ENCODE results near the gene IMPG2.

IMPG2 gene

DNA sequence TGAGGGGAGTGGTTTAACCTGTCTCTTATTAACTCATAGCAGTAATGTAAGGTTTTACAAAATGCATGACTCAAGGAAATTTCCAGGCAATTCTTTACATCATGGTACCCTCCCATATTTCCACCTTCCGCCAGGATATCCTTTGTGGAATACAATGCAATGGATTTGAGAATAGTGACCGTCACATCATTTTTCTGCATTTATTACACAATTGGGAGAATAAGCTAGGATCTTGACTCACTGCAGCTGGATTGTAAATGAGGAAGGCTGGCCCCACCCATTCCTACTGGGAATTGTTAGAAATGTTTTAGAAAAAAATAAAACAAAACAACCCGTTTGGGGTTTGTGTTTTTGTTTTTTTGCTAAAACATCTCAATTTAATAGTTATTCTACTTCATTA is 97.4 kb downstream of the IMPG2 start:
- in situ Hi-C loops (cut with HindIII; ENCODE audit: low sequenced_read_pairs), result no loop called here
- no peak overlapping the region for H3K4me3 ChIP-seq (ENCODE audit: low read depth, low read length)
- TF ChIP-seq, protein P1, sequence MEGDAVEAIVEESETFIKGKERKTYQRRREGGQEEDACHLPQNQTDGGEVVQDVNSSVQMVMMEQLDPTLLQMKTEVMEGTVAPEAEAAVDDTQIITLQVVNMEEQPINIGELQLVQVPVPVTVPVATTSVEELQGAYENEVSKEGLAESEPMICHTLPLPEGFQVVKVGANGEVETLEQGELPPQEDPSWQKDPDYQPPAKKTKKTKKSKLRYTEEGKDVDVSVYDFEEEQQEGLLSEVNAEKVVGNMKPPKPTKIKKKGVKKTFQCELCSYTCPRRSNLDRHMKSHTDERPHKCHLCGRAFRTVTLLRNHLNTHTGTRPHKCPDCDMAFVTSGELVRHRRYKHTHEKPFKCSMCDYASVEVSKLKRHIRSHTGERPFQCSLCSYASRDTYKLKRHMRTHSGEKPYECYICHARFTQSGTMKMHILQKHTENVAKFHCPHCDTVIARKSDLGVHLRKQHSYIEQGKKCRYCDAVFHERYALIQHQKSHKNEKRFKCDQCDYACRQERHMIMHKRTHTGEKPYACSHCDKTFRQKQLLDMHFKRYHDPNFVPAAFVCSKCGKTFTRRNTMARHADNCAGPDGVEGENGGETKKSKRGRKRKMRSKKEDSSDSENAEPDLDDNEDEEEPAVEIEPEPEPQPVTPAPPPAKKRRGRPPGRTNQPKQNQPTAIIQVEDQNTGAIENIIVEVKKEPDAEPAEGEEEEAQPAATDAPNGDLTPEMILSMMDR (IDR thresholded peaks at IDR 0.05; ENCODE audit: low read depth, low read length, missing control alignments), result no peak
- no peak for DNase-seq (ENCODE audit: low read depth)

DNA sequence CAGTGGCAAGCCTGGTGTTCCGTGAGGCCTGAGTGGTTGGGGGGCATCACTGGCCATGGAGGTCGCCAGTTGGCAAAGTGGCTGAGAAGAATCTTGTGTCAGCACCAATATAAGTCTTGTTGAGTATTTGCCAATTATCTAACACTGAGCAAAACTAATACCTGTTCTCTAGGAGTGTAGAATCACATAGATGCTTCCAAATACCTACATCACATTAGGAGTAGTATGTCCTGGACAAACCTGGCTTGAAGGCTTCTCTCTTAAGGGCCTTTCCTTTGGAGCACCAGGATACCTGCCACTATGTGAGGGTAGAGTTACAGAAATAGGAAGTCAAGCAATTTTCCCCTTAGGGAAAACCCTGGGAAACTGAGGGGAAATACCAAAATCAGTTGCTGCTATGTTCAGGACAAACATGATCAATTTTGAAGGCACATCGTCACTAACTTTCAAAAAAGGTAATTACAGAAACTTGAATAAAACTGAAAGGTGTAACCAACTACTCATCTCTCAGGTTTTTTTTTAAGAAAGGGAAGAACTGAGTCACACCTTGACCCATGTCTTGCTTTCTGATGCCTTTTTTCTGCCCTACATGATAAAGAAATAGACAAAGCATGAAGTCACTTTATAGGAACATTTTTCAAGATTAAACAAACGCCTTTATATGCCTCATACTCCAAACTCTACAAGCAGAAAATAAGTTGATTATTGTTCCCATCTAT is 100.4 kb downstream of the IMPG2 start:
- in situ Hi-C loops (cut with HindIII; ENCODE audit: low sequenced_read_pairs), result no loop called here
- H3K4me3 ChIP-seq (ENCODE audit: low read depth, low read length), result no peak overlapping the region
- TF ChIP-seq, protein P1 (IDR thresholded peaks at IDR 0.05; ENCODE audit: low read depth, low read length, missing control alignments), result no peak
- no peak for DNase-seq (ENCODE audit: low read depth)

DNA sequence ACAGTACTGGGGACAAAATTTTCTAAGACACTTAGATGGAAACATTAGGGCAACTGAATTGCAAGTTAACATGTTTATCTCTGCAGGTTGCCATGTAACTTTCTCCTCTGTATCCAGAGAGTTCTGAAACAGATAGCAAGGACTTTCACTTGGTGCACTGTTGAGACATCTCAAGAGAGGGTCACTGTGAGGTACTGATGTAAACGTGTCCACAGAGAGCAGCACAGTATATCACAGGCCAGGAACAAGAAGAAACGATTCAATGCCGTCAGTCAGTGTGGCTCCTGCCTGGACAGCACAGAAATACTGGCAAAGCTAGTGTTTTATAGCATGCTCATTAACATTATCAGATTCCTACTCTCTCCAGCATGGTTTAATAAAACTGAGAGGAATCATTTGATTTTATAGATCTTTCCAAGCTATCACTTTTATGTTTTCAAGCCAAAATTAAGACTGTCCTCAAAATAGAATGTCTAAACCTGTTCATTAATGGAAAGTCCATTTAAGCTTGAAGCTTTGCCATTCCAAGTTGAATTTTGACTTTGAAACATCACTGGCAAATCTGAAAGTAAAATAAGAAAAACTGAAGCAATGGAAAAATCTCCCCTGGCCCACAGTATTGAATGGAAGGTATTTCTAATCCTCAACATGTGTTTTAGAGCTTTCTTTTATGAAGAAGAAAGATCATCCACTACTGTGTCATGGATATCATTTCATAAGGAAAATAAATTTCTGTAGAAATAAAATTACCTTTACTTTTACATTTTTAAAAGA is 102.7 kb downstream of the IMPG2 start:
- in situ Hi-C loops (cut with HindIII; ENCODE audit: low sequenced_read_pairs), result no loop called here
- DNase-seq (ENCODE audit: low read depth), result no peak
- H3K4me3 ChIP-seq (ENCODE audit: low read depth, low read length), result no peak overlapping the region
- TF ChIP-seq, protein P1 (IDR thresholded peaks at IDR 0.05; ENCODE audit: low read depth, low read length, missing control alignments), result no peak

DNA sequence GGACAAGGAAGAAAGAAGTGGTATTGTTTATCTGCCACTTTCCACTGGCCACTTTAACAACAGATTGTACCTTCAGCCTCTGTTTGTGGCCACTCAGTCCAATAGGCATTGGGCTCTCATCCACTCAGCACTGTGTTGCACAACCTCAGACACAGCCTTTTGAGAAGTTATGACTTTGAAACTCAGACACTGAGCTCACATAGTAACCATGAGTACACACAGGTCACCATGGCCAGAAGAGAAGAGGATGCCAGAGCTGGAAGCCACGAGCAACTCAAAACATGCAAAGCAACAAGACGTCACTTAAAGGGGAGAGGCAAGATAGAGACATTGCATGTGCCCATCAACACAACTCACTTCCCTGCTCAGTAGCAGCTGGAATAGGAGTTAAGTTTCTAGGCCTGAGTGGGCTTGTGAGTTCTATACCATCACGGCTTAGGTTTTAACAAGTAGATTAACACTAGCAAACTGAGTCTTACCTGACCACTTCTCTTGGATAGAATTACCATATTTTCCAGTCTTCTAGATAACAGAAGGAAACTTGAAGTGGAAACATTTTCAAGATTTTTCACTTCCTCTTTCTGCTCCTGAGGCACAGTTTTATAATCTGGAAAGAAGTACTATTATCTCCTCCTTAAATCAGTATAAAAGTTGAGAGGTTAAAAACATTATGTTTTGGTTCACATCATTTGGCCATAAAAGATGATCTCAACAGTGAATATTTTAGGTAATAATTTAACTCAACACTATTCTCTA is 103.5 kb downstream of the IMPG2 start:
- TF ChIP-seq, protein P1 (IDR thresholded peaks at IDR 0.05; ENCODE audit: low read depth, low read length, missing control alignments), result no peak
- H3K4me3 ChIP-seq (ENCODE audit: low read depth, low read length), result no peak overlapping the region
- no peak for DNase-seq (ENCODE audit: low read depth)
- in situ Hi-C loops (cut with HindIII; ENCODE audit: low sequenced_read_pairs), result no loop called here

DNA sequence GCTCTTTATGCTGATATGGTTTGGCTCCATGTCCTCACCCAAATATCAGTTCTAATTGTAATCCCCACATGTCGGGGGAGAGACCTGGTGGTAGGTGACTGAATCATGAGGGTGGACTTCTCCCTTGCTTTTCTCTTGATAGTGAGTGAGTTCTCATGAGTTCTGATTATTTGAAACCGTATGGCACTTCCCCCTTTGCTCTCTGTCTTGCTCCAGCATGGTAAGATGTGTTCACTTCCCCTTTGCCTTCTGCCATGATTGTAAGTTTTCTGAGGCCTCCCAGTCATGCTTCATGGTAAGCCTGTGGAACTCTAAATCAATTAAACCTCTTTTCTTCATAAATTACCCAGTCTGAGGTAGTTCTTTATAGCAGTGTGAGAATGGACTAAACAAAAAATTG is 107.6 kb downstream of the IMPG2 start:
- in situ Hi-C loops (cut with HindIII; ENCODE audit: low sequenced_read_pairs), result no loop called here
- TF ChIP-seq, protein P1 (IDR thresholded peaks at IDR 0.05; ENCODE audit: low read depth, low read length, missing control alignments), result no peak
- H3K4me3 ChIP-seq (ENCODE audit: low read depth, low read length), result no peak overlapping the region
- no peak for DNase-seq (ENCODE audit: low read depth)

DNA sequence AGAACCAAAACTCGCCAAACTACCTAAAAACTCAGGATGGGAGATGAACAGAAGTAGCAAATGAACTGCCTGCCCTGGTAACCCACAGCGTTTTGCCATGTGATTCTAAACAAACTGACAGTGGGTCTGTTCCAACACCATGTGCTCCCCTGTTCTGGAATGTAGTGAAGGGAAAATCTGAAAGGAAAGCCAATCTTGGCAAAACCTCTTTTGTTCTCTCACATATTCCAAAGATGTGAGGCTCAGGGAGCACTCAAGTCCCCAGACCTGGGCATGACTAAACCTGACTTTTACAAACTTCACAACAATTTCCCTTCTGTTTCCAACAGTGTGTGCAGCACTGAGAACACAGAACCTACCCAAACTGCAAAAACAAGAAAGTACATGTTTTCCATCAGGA is 116.1 kb downstream of the IMPG2 start:
- in situ Hi-C loops (cut with HindIII; ENCODE audit: low sequenced_read_pairs), result no loop called here
- TF ChIP-seq, protein P1 (IDR thresholded peaks at IDR 0.05; ENCODE audit: low read depth, low read length, missing control alignments), result no peak
- H3K4me3 ChIP-seq (ENCODE audit: low read depth, low read length), result no peak overlapping the region
- DNase-seq (ENCODE audit: low read depth), result no peak
